Nephron progenitor cell (in vitro differentiated cells): Measurements from ENCODE around the gene UQCR11.
A peak's percentile ranks its signal among the peaks of the same experiment; 100 is the strongest.

Source experiments
- DNase-seq: peaks from one replicate; pipeline ENCODE4 v3.0.0; 2021
- H3K27ac Mint-ChIP-seq: 2 replicates; pipeline ENCODE4 v1.8.0; 2021; ENCODE audit warnings: mild to moderate bottlenecking, moderate library complexity, mixed read lengths
- H3K27me3 Mint-ChIP-seq: 2 replicates; pipeline ENCODE4 v1.8.0; 2021; ENCODE audit warnings: mild to moderate bottlenecking, low read depth, mixed read lengths; ENCODE audit not compliant: poor library complexity
- H3K36me3 Mint-ChIP-seq: 2 replicates; pipeline ENCODE4 v1.8.0; 2021; ENCODE audit warnings: low read depth, mixed read lengths
- H3K4me1 Mint-ChIP-seq: 2 replicates; pipeline ENCODE4 v1.8.0; 2021; ENCODE audit warnings: mixed read lengths
- H3K4me3 Mint-ChIP-seq: 2 replicates; pipeline ENCODE4 v1.8.0; 2021; ENCODE audit warnings: mild to moderate bottlenecking, moderate library complexity, mixed read lengths
- H3K9me3 Mint-ChIP-seq: 2 replicates; pipeline ENCODE4 v1.8.0; 2021; ENCODE audit warnings: mild to moderate bottlenecking, moderate library complexity, mixed read lengths
- TF ChIP-seq, protein P1 (sequence below): fragments of 200-600 bp; sonication (generic); IDR thresholded peaks from 2 replicates; pipeline ENCODE4 v1.5.0; 2021; ENCODE audit warnings: antibody characterized with exemption

The UQCR11 gene

DNA sequence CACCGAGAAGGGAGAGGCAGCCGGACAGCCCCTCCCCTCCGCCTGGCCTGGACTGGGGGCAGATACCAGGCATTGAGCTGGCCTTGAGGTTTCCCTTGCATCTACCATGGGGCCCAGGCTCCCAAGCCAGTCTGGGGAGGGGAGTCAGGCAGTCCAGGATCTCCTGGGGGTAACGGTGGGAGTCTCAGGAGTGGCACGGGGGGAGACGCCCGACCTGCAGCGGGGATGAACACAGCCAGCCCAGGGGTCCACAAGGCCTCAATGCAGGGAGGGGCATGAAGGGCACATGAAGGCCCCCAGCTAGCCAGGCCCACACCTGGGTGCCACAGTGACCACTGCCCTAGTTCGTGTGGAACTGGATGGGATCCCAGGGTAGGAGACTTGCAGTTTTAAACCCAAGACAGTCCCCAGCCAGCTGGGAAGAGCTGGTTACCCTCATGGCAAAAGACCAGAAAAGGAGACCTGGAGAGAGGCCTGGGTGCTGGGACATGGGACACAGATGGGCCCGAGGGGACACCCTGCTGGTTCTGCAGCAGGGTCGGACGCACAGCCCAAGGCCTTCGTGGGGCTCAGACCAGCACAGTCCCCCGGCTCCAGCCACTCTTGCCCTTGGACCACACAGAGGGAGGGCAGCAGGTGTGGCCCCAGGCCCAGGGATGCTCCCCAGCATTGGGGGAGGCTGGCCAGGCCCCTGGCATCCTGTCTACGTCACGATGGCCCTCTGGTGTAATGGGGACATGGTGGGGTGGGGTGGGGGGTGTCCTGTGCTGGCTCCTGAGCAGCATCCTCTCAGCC lies 4.6 kb upstream of the UQCR11 start:
- Mint-ChIP-seq H3K27me3 (peaks cover 7% of the 10 kb centered on the region), H3K4me3 (no peak overlapping the region), H3K9me3 (no peaks in the 10 kb centered on the region), H3K4me1 (peaks cover 8% of the 10 kb centered on the region), H3K27ac (peak overlapping the region; percentile 96), H3K36me3 (peaks cover 32% of the 10 kb centered on the region)
- DNase-seq, result no peak
- TF ChIP-seq, protein P1, sequence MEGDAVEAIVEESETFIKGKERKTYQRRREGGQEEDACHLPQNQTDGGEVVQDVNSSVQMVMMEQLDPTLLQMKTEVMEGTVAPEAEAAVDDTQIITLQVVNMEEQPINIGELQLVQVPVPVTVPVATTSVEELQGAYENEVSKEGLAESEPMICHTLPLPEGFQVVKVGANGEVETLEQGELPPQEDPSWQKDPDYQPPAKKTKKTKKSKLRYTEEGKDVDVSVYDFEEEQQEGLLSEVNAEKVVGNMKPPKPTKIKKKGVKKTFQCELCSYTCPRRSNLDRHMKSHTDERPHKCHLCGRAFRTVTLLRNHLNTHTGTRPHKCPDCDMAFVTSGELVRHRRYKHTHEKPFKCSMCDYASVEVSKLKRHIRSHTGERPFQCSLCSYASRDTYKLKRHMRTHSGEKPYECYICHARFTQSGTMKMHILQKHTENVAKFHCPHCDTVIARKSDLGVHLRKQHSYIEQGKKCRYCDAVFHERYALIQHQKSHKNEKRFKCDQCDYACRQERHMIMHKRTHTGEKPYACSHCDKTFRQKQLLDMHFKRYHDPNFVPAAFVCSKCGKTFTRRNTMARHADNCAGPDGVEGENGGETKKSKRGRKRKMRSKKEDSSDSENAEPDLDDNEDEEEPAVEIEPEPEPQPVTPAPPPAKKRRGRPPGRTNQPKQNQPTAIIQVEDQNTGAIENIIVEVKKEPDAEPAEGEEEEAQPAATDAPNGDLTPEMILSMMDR, result no peak

DNA sequence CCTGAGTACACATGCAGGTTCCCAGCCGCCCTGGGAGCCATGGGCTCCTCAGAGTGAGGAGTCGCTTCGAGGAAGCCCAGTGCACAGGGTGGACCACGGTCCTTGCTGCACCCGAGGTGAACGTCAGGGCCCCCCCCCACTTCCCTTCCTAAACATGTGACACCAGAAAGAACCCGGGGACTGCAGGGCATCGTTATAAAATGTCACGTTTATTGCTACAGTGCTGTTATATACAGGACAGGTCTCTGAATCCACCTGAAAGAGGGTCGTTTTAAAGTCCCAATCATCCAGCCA lies 3.8 kb upstream of the UQCR11 start:
- Mint-ChIP-seq H3K27ac (peak overlapping the region; percentile 68), H3K4me3 (no peak overlapping the region), H3K27me3 (peaks cover 9% of the 10 kb centered on the region), H3K9me3 (no peaks in the 10 kb centered on the region), H3K36me3 (peaks cover 24% of the 10 kb centered on the region), H3K4me1 (peaks cover 8% of the 10 kb centered on the region)
- TF ChIP-seq, protein P1, result no peak
- DNase-seq, result no peak

DNA sequence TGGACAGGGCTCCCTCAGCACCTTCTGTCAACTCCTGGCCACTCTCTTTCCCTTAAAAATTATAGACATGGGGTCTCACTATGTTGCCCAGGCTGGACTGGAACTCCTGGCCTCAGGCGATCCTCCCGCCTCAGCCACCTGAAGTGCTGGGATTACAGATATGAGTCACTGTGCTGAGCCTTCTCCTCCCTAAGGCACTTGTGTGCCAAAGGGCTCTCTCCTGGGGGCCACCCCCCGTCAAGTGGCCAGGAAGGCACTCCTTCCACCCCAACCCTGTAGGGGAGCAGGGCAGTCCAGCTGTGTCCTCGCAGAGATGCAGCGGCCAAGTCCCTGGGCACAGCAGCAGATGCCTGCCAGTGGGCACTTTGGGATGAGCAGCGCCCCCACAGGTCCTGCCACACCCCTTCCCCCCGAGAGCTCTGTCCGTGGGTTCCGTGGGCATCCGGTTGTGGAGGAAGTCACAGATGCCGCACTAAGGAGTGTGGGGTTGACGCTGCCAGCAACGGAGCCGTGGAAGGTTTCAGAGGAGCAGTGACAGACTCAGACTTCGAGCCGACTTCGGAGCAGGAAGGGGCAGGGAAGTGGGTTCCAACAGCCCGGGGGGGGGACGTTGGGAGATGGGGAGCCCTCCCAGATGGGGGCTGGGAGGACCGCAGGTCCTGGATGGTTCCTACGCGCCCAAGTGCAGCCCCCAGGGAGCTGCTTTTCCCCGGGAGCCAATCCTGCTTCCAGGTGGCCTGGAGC lies 3.3 kb upstream of the UQCR11 start:
- Mint-ChIP-seq H3K4me1 (peaks cover 8% of the 10 kb centered on the region), H3K36me3 (peaks cover 19% of the 10 kb centered on the region), H3K27ac (no peak overlapping the region), H3K27me3 (peaks cover 9% of the 10 kb centered on the region), H3K4me3 (no peak overlapping the region), H3K9me3 (no peaks in the 10 kb centered on the region)
- TF ChIP-seq, protein P1, result no peak
- DNase-seq, result no peak

DNA sequence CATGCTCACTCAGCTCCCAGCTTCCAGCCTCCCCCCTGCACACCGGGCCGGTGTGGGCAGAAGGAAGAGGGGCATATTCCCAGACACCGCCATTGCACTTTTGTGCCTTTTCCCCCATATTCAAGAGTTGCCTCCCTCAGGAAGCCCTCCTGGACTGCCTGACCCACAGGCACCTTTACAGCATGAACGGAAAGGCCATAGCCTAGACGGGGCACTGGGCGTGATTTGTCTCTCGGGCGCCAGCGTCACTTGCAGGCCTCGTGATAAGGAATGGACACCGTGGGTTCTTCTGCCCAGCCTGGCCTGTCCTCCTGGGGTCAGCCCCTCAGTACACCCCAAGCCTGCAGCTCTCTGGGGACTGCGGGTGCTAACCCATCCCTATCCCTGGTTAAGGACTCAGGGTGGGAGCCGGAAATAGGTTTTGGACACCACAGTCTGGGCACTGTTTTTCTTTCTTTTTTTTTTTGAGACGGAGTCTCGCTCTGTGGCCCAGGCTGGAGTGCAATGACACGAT lies 933 bp upstream of the UQCR11 start:
- H3K27ac Mint-ChIP-seq, result peak overlapping the region; percentile 100
- H3K4me3 Mint-ChIP-seq, result peak overlapping the region; percentile 94
- TF ChIP-seq, protein P1, result no peak
- no peaks in the 10 kb centered on the region for H3K9me3 Mint-ChIP-seq
- DNase-seq, result no peak
- peaks cover 17% of the 10 kb centered on the region for H3K4me1 Mint-ChIP-seq
- H3K36me3 Mint-ChIP-seq, result peaks cover 24% of the 10 kb centered on the region
- peaks cover 9% of the 10 kb centered on the region for H3K27me3 Mint-ChIP-seq

DNA sequence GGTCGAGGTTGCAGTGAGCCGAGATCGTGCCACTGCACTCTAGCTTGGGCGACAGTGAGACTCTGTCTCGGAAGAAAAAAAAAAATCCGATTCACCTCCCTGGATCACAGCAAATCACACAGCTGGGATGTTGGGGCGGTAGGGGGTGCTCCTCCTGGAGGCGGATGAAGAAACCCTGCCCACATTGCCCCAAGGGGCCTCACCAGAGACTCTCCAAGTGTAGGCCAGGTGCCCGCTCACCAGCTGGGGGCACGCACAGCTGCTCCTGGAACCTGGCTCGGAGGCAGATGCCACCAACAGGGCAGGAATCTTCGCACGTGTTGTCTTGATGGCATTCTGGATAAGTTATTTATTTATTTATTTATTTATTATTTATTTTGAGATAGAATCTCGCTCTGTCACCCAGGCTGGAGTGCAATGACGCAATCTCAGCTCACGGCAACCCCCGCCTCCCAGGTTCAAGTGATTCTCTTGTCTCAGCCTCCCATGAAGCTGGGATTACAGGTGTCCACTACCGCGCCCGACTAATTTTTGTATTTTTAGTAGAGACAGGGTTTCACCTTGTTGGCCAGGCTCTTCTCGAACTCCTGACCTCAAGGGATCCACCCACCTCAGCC lies 3.1 kb downstream of the UQCR11 start:
- H3K4me1 Mint-ChIP-seq, result peaks cover 17% of the 10 kb centered on the region
- H3K27me3 Mint-ChIP-seq, result peaks cover 9% of the 10 kb centered on the region
- H3K4me3 Mint-ChIP-seq, result no peak overlapping the region
- DNase-seq, result no peak
- H3K27ac Mint-ChIP-seq, result peak overlapping the region; percentile 66
- TF ChIP-seq, protein P1, result no peak
- H3K36me3 Mint-ChIP-seq, result peaks cover 25% of the 10 kb centered on the region
- H3K9me3 Mint-ChIP-seq, result no peaks in the 10 kb centered on the region
